ENCODE data around the gene SYT11. TPM values are rescaled to one million over a fixed set of nuclear protein-coding genes. Genes with fewer than 3 reads are reported as not detected.

SYT11 gene
- total and polyA plus RNA-seq, 10 of the 15 experiments (the other 5 are each of a cell fraction or from before 2014, with no cell fraction given) = 7.7 to 21.2 (median 13.5) TPM

GRCh38 chr1:155880251-155880650 is 20.9 kb downstream of the SYT11 start (continued):
- no peak for TF ChIP-seq HSF1 (IDR thresholded peaks at IDR 0.05; ENCODE audit: low read depth, low read length)

- 88% methylated on average over 6 of the region's 6 CpGs for WGBS (ENCODE audit: insufficient coverage, insufficient replicate concordance, low lambda C conversion rate, missing lambda C conversion rate)
- no peaks in the 10 kb centered on the region for H3K79me2 ChIP-seq (ENCODE audit: control insufficient read depth, insufficient read depth, low read length)
- ChIA-PET POLR2A (no interaction called here), SMC1A (ENCODE audit: uncharacterized antibody, unreplicated experiment) (no interaction called here), RAD21 (ENCODE audit: unreplicated experiment) (no interaction called here), CTCF (no interaction called here)
- H3K27me3 ChIP-seq (replicated peaks in 1 of 2; ENCODE audit: control insufficient read depth in 2 of 2, insufficient read depth in 2 of 2, low read length in 1 of 2) = no peaks in the 10 kb centered on the region
- no peaks in the 10 kb centered on the region for H3K9me3 ChIP-seq (replicated peaks; ENCODE audit: control insufficient read depth, insufficient read depth, low read length)
- no peak for DNase-seq (ENCODE audit: low read depth, low spot score)
- H3K4me2 ChIP-seq (ENCODE audit: control insufficient read depth, insufficient read depth) = no peak overlapping the region
- H3K9ac ChIP-seq (ENCODE audit: control insufficient read depth, insufficient read depth, low read length) = no peak overlapping the region
- H2AFZ ChIP-seq (ENCODE audit: control insufficient read depth, low read depth, low read length) = no peak overlapping the region
- peaks cover 7% of the 10 kb centered on the region for H3K4me1 ChIP-seq (ENCODE audit: control insufficient read depth, insufficient read depth, low read length)
- intact Hi-C loops (cut with micrococcal nuclease; ENCODE audit: unreplicated experiment) (no loop called here), in situ Hi-C loops (cut with MboI) (no loop called here)
- no peak overlapping the region for H3K4me3 ChIP-seq
- H4K20me1 ChIP-seq (ENCODE audit: control insufficient read depth, insufficient read depth) = no peaks in the 10 kb centered on the region
- ATAC-seq = no peak
- no peak for FAIRE-seq
- TF ChIP-seq RFX5 (IDR thresholded peaks at IDR 0.05; ENCODE audit: low read depth, low read length) (no peak), SUPT20H (IDR thresholded peaks at IDR 0.05; ENCODE audit: borderline replicate concordance, control insufficient read depth, low read depth, low read length) (no peak), SUZ12 (IDR thresholded peaks at IDR 0.05; ENCODE audit: unreplicated experiment) (no peak), SIX5 (IDR thresholded peaks at IDR 0.05; ENCODE audit: low read depth, low read length, severe bottlenecking) (no peak), MEF2A (IDR thresholded peaks at IDR 0.05; ENCODE audit: insufficient read depth, low read depth, low read length) (no peak), ZNF622 (IDR thresholded peaks at IDR 0.05) (no peak), MYC (IDR thresholded peaks at IDR 0.05; ENCODE audit: insufficient read depth, insufficient read length, insufficient replicate concordance, low read length, severe bottlenecking) (no peak), RAD21 (IDR thresholded peaks at IDR 0.05; ENCODE audit: insufficient read depth, low read depth, low read length) (no peak), NFXL1 (IDR thresholded peaks at IDR 0.05; ENCODE audit: borderline replicate concordance) (no peak), POLR2AphosphoS2 (IDR thresholded peaks at IDR 0.05; ENCODE audit: low read depth, low read length) (no peak), CBX3 (IDR thresholded peaks at IDR 0.05; ENCODE audit: borderline replicate concordance, low read depth) (no peak)
- BruUV-seq (replicated peaks) = no TSS peak
- no peak overlapping the region for H3K27ac ChIP-seq (ENCODE audit: control insufficient read depth, insufficient read depth)
- H3K36me3 ChIP-seq (ENCODE audit: control insufficient read depth in 2 of 2, insufficient read depth in 2 of 2, low read length in 1 of 2) = no peaks in the 10 kb centered on the region; a peak in 2 of 4 replicates
Observed at GRCh38 chr1:155880950-155881349, 21.6 kb downstream of the SYT11 start.

Data from GM12878 (cell line).